Measurements from ENCODE around the gene SP2.

The SP2 gene

GRCh38 chr17:47935961-47936360 lies 39.9 kb downstream of the SP2 start:
- Histone ChIP-seq H3K9ac (ENCODE audit: low read length) (no peak overlapping the region), H3K36me3 (replicated peaks; ENCODE audit: low read depth, low read length) (peaks cover 4% of the 10 kb centered on the region), H2AFZ (ENCODE audit: low read depth, low read length) (no peak overlapping the region), H3K27ac (ENCODE audit: low read length) (no peak overlapping the region), H3K4me3 (ENCODE audit: low read length) (no peak overlapping the region), H3K9me3 (ENCODE audit: insufficient read depth, low read length) (no peaks in the 10 kb centered on the region), H3K27me3 (ENCODE audit: low read depth, low read length) (no peaks in the 10 kb centered on the region), H3K79me2 (ENCODE audit: low read length) (peaks cover 2% of the 10 kb centered on the region), H4K20me1 (ENCODE audit: insufficient read depth, low read length) (no peaks in the 10 kb centered on the region), H3K4me2 (ENCODE audit: low read length) (no peak overlapping the region), H3K4me1 (ENCODE audit: low read length) (peaks cover 10% of the 10 kb centered on the region)
- no peak for TF ChIP-seq EZH2phosphoT487 (IDR thresholded peaks at IDR 0.05; ENCODE audit: low read depth)
- TF ChIP-seq CTCF (IDR thresholded peaks at IDR 0.05; ENCODE audit: low read depth, low read length): no peak

GRCh38 chr17:47937941-47938340 lies 41.9 kb downstream of the SP2 start:
- TF ChIP-seq EZH2phosphoT487 (IDR thresholded peaks at IDR 0.05; ENCODE audit: low read depth): no peak
- no peak for TF ChIP-seq CTCF (IDR thresholded peaks at IDR 0.05; ENCODE audit: low read depth, low read length)
- H3K27ac ChIP-seq (ENCODE audit: low read length): no peak overlapping the region
- H3K79me2 ChIP-seq (ENCODE audit: low read length): peaks cover 18% of the 10 kb centered on the region
- H3K9me3 ChIP-seq (ENCODE audit: insufficient read depth, low read length): no peaks in the 10 kb centered on the region
- no peaks in the 10 kb centered on the region for H3K27me3 ChIP-seq (ENCODE audit: low read depth, low read length)
- H3K36me3 ChIP-seq (replicated peaks; ENCODE audit: low read depth, low read length): peaks cover 2% of the 10 kb centered on the region
- H3K4me3 ChIP-seq (ENCODE audit: low read length): no peak overlapping the region
- H3K4me2 ChIP-seq (ENCODE audit: low read length): no peak overlapping the region
- peaks cover 19% of the 10 kb centered on the region for H3K4me1 ChIP-seq (ENCODE audit: low read length)
- no peak overlapping the region for H2AFZ ChIP-seq (ENCODE audit: low read depth, low read length)
- no peaks in the 10 kb centered on the region for H4K20me1 ChIP-seq (ENCODE audit: insufficient read depth, low read length)
- H3K9ac ChIP-seq (ENCODE audit: low read length): no peak overlapping the region

GRCh38 chr17:47941246-47942095 lies 45.4 kb downstream of the SP2 start, which contains the start of gene PNPO:
TSS of gene PNPO (plus strand) at chr17:47941571. CDS start at chr17:47941676, 105 bp downstream.
- H3K9ac ChIP-seq (ENCODE audit: low read length): peak within 1 kb of the TSS; percentile 81
- H3K36me3 ChIP-seq (replicated peaks; ENCODE audit: low read depth, low read length): peaks cover 28% of the 10 kb centered on the region
- H3K79me2 ChIP-seq (ENCODE audit: low read length): peaks cover 28% of the 10 kb centered on the region
- peak within 1 kb of the TSS; percentile 82 for H3K4me3 ChIP-seq (ENCODE audit: low read length)
- H2AFZ ChIP-seq (ENCODE audit: low read depth, low read length): peak within 1 kb of the TSS; percentile 84; the same call in 1 of the 2 replicates
- TF ChIP-seq EZH2phosphoT487 (IDR thresholded peaks at IDR 0.05; ENCODE audit: low read depth) (no peak), CTCF (IDR thresholded peaks at IDR 0.05; ENCODE audit: low read depth, low read length) (no peak)
- H3K4me1 ChIP-seq (ENCODE audit: low read length): peaks cover 28% of the 10 kb centered on the region
- no peaks in the 10 kb centered on the region for H4K20me1 ChIP-seq (ENCODE audit: insufficient read depth, low read length)
- no peaks in the 10 kb centered on the region for H3K27me3 ChIP-seq (ENCODE audit: low read depth, low read length)
- H3K4me2 ChIP-seq (ENCODE audit: low read length): peak within 1 kb of the TSS; percentile 99
- no peaks in the 10 kb centered on the region for H3K9me3 ChIP-seq (ENCODE audit: insufficient read depth, low read length)
- H3K27ac ChIP-seq (ENCODE audit: low read length): peak within 1 kb of the TSS; percentile 44

- TF ChIP-seq CTCF (IDR thresholded peaks at IDR 0.05; ENCODE audit: low read depth, low read length): no peak
- TF ChIP-seq EZH2phosphoT487 (IDR thresholded peaks at IDR 0.05; ENCODE audit: low read depth): no peak
- Histone ChIP-seq H2AFZ (ENCODE audit: low read depth, low read length) (0 out of 2 replicates have a peak overlapping the region, but pooled peaks have one; percentile 68), H3K4me2 (ENCODE audit: low read length) (peak overlapping the region; percentile 99), H3K9ac (ENCODE audit: low read length) (peak overlapping the region; percentile 81), H3K36me3 (replicated peaks; ENCODE audit: low read depth, low read length) (peaks cover 31% of the 10 kb centered on the region), H4K20me1 (ENCODE audit: insufficient read depth, low read length) (no peaks in the 10 kb centered on the region), H3K27ac (ENCODE audit: low read length) (peak overlapping the region; percentile 44), H3K4me3 (ENCODE audit: low read length) (peak overlapping the region; percentile 82), H3K9me3 (ENCODE audit: insufficient read depth, low read length) (no peaks in the 10 kb centered on the region), H3K79me2 (ENCODE audit: low read length) (peaks cover 28% of the 10 kb centered on the region), H3K27me3 (ENCODE audit: low read depth, low read length) (no peaks in the 10 kb centered on the region), H3K4me1 (ENCODE audit: low read length) (peaks cover 30% of the 10 kb centered on the region)
Measured at GRCh38 chr17:47942096-47942510, 46.1 kb downstream of the SP2 start.

Measured in OCI-LY3 (cell line).